Adrenal gland (tissue), 5 donors: Measurements from ENCODE around the gene CCNI2.

Source experiments
- CTCF ChIP-seq, 6 experiments: fragments of 450-650 bp in 4 of 6; fragments of 200-600 bp in 2 of 6; sonication (generic) in 1 of 6; IDR thresholded peaks; 1 replicate in 5 of 6; 2 replicates in 1 of 6; pipeline versions ENCODE4 v1.5.1 to v1.8.0; 2016 to 2021; ENCODE audit warnings: antibody characterized with exemption in 6 of 6, mild to moderate bottlenecking in 2 of 6, moderate library complexity in 1 of 6
- POLR2A ChIP-seq, 2 donors: fragments of 450-650 bp; IDR thresholded peaks; one replicate each; pipeline ENCODE4 v1.6.1; 2017; ENCODE audit warnings: antibody characterized with exemption in 2 of 2, mild to moderate bottlenecking in 2 of 2, moderate library complexity in 1 of 2
- donor health status: DM: no; HTN: no; CAD: no.

- no peak for TF ChIP-seq CTCF (IDR thresholded peaks at IDR 0.05)
- TF ChIP-seq POLR2A (IDR thresholded peaks at IDR 0.05): no peak
Measured at GRCh38 chr5:132758451-132758850, 11.2 kb downstream of the CCNI2 start.
